Pons (tissue), 1 donor: Measurements from ENCODE around the gene IL4.

Experiments used
- DNase-seq: peaks from one replicate; pipeline ENCODE4 v3.0.0-alpha.2; 2016; ENCODE audit warnings: low spot score

The IL4 gene

GRCh38 chr5:132695956-132696355 lies 22.2 kb downstream of the IL4 start:
- no peak for DNase-seq

GRCh38 chr5:132704875-132705274 lies 31.1 kb downstream of the IL4 start:
- DNase-seq: no peak

GRCh38 chr5:132708645-132709044 lies 34.9 kb downstream of the IL4 start:
- DNase-seq: no peak

- peak; percentile 30 for DNase-seq
Measured at GRCh38 chr5:132714456-132715307, 40.9 kb downstream of the IL4 start.

GRCh38 chr5:132718544-132719312 lies 44.9 kb downstream of the IL4 start:
- DNase-seq: no peak

- no peak for DNase-seq
Measured at GRCh38 chr5:132725745-132726144, 52.0 kb downstream of the IL4 start.

- DNase-seq: no peak
Measured at GRCh38 chr5:132729896-132730295, 56.1 kb downstream of the IL4 start.
